GM12878 (cell line): ENCODE data around the gene TPO. TPM values are rescaled to one million over a fixed set of nuclear protein-coding genes. Genes with fewer than 3 reads are reported as not detected.

Experiments used
- ATAC-seq: fragments of 200-7000 bp; cut with Tn5 transposase; 3 replicates; pipeline ENCODE4 v1.9.1; 2020; ENCODE audit warnings: mild to moderate bottlenecking, moderate library complexity
- BruUV-seq: library from RNA; stranded (reverse); fragments of 400-500 nt; replicated peaks from 2 replicates; lab custom pipeline; 2021; lab: Mats Ljungman, UMichigan
- CTCF ChIA-PET: fragments of 300-600 bp; sonication (Branson Sonifier 250); formaldehyde crosslinking; extraction: SDS; loops from one replicate; lab custom pipeline; 2021; ENCODE audit warnings: inconsistent platforms; lab: Yijun Ruan, JAX
- POLR2A ChIA-PET: fragments of 350-600 bp; formaldehyde crosslinking; extraction: SDS; loops from one replicate; lab custom pipeline; 2021; ENCODE audit warnings: inconsistent platforms; lab: Charles Lee
- RAD21 ChIA-PET: fragments of 300-600 bp; sonication (Branson Sonifier 250); formaldehyde crosslinking; loops from one replicate; lab custom pipeline; 2023; ENCODE audit warnings: antibody characterized with exemption; ENCODE audit not compliant: unreplicated experiment; lab: Charles Lee
- SMC1A ChIA-PET: fragments of 300-600 bp; sonication (Branson Sonifier 250); formaldehyde crosslinking; loops from one replicate; lab custom pipeline; 2023; ENCODE audit not compliant: unreplicated experiment, uncharacterized antibody; lab: Charles Lee
- DNase-seq: peaks from one replicate; pipeline ENCODE4 v3.0.0-alpha.2; 2011; ENCODE audit warnings: low read depth, low spot score
- FAIRE-seq: peaks from 3 replicates; lab custom pipeline; 2011; peaks lifted over from hg19 to GRCh38; lab: Jason Lieb, UNC
- H2AFZ ChIP-seq: 2 replicates; pipeline ENCODE4 v1.6.0; 2011; ENCODE audit warnings: low read depth, low read length, control low read depth; ENCODE audit not compliant: control insufficient read depth
- H3K27ac ChIP-seq: 2 replicates; pipeline ENCODE4 v1.5.1; 2011; ENCODE audit warnings: control low read depth; ENCODE audit not compliant: control insufficient read depth, insufficient read depth
- H3K27me3 ChIP-seq, 2 experiments: replicated peaks in 1 of 2; 2 replicates each; pipeline versions ENCODE4 v1.6.0 to v1.6.1; 2011; ENCODE audit warnings: low read length in 1 of 2; ENCODE audit not compliant: control insufficient read depth in 2 of 2, insufficient read depth in 2 of 2
- H3K36me3 ChIP-seq, 2 experiments: 2 replicates each; pipeline ENCODE4 v1.5.1; 2011; ENCODE audit warnings: low read length in 1 of 2; ENCODE audit not compliant: control insufficient read depth in 2 of 2, insufficient read depth in 2 of 2
- H3K4me1 ChIP-seq: 2 replicates; pipeline ENCODE4 v1.6.1; 2011; ENCODE audit warnings: mild to moderate bottlenecking, low read length, moderate library complexity, mixed read lengths; ENCODE audit not compliant: control insufficient read depth, insufficient read depth
- H3K4me2 ChIP-seq: 2 replicates; pipeline ENCODE4 v1.6.0; 2011; ENCODE audit warnings: control low read depth; ENCODE audit not compliant: control insufficient read depth, insufficient read depth
- H3K4me3 ChIP-seq: fragments of 200-600 bp; sonication (generic); 2 replicates; pipeline ENCODE4 v1.5.1; 2016
- H3K79me2 ChIP-seq: 2 replicates; pipeline ENCODE4 v1.6.0; 2011; ENCODE audit warnings: low read length; ENCODE audit not compliant: control insufficient read depth, insufficient read depth
- H3K9ac ChIP-seq: 2 replicates; pipeline ENCODE4 v1.8.0; 2011; ENCODE audit warnings: low read length, control low read depth, mixed read lengths; ENCODE audit not compliant: control insufficient read depth, insufficient read depth
- H3K9me3 ChIP-seq: replicated peaks from 3 replicates; pipeline ENCODE4 v1.5.1; 2011; ENCODE audit warnings: mild to moderate bottlenecking, low read length; ENCODE audit not compliant: control insufficient read depth, insufficient read depth
- H4K20me1 ChIP-seq: 2 replicates; pipeline ENCODE4 v1.6.0; 2011; ENCODE audit not compliant: control insufficient read depth, insufficient read depth
- BACH1 ChIP-seq: fragments of 450-650 bp; IDR thresholded peaks from 2 replicates; pipeline ENCODE4 v1.6.1; 2017; ENCODE audit warnings: mild to moderate bottlenecking, borderline replicate concordance
- EGR1 ChIP-seq, 2 experiments: IDR thresholded peaks; 1 replicate in 1 of 2; 2 replicates in 1 of 2; pipeline ENCODE4 v1.6.1; 2011 to 2012; ENCODE audit warnings: low read depth in 2 of 2, low read length in 2 of 2, borderline replicate concordance in 1 of 2, mild to moderate bottlenecking in 1 of 2, moderate library complexity in 1 of 2
- KLF5 ChIP-seq: fragments of 450-650 bp; IDR thresholded peaks from 2 replicates; pipeline ENCODE4 v1.6.1; 2014; ENCODE audit warnings: mild to moderate bottlenecking; ENCODE audit not compliant: partially characterized antibody
- LARP7 ChIP-seq: fragments of 450-650 bp; IDR thresholded peaks from 2 replicates; pipeline ENCODE4 v1.6.1; 2017; ENCODE audit warnings: mild to moderate bottlenecking
- RBBP5 ChIP-seq: fragments of 200-600 bp; sonication (generic); conservative IDR thresholded peaks from 2 replicates; pipeline ENCODE4 v1.6.1; 2016
- RELA ChIP-seq: fragments of 450-650 bp; IDR thresholded peaks from 2 replicates; pipeline ENCODE4 v1.8.0; 2014; ENCODE audit warnings: borderline replicate concordance; ENCODE audit not compliant: partially characterized antibody
- ZNF24 ChIP-seq: fragments of 450-650 bp; IDR thresholded peaks from 2 replicates; pipeline ENCODE4 v1.6.1; 2017; ENCODE audit warnings: antibody characterized with exemption, mild to moderate bottlenecking
- WGBS: methylation state at CpG from one replicate; pipeline ENCODE4 v1.1.6; 2016; ENCODE audit warnings: low lambda C conversion rate; ENCODE audit not compliant: insufficient replicate concordance, insufficient coverage; ENCODE audit errors: missing lambda C conversion rate; 5-methylcytosine and 5-hydroxymethylcytosine counted together
- in situ Hi-C: fragments of 300-500 bp; cut with MboI; formaldehyde crosslinking; loops from 9 replicates; pipeline ENCODE4 v1.14.3; 2018; ENCODE audit warnings: mixed read lengths
- intact Hi-C: fragments of 100-400 bp; cut with micrococcal nuclease; formaldehyde crosslinking; loops from one replicate; pipeline ENCODE4 v1.14.2; 2022; ENCODE audit not compliant: unreplicated experiment
- polyA plus RNA-seq, 11 experiments: library from polyadenylated mRNA; depleted of rRNA in 4 of 11; unstranded in 6 of 11; stranded (reverse) in 5 of 11; fragments of >200 nt; fragmentation: Nextera tagmentation in 4 of 11; fragmentation: Illumina TruSeq in 1 of 11; extraction: Ambion mirVana in 4 of 11; extraction: Trizol in 1 of 11; gene quantifications; 1 replicate in 1 of 11; 2 replicates in 10 of 11; pipeline versions ENCODE4 v1.2.1 to v1.2.3, GENCODE V29; 2011 to 2016; ENCODE audit warnings: inconsistent platforms in 2 of 11, missing spikeins in 2 of 11, low read depth in 1 of 11
- total RNA-seq, 4 experiments: library from RNA; depleted of rRNA in 3 of 4; stranded (reverse); fragments of >200 nt in 3 of 4; fragmentation: Illumina TruSeq in 1 of 4; extraction: Trizol in 1 of 4; gene quantifications; 2 replicates each; pipeline versions ENCODE4 v1.2.1 to v1.2.3, GENCODE V29; 2013 to 2021
- TF ChIP-seq, protein P1 (sequence below): IDR thresholded peaks from 2 replicates; pipeline ENCODE4 v1.6.1; 2012; ENCODE audit warnings: low read depth, low read length, improper control_type of control experiment

The TPO gene
- total and polyA plus RNA-seq, 10 of the 15 experiments (the other 5 are each of a cell fraction or from before 2014, with no cell fraction given), result 0.07 to 0.11 TPM; not detected in 8

DNA sequence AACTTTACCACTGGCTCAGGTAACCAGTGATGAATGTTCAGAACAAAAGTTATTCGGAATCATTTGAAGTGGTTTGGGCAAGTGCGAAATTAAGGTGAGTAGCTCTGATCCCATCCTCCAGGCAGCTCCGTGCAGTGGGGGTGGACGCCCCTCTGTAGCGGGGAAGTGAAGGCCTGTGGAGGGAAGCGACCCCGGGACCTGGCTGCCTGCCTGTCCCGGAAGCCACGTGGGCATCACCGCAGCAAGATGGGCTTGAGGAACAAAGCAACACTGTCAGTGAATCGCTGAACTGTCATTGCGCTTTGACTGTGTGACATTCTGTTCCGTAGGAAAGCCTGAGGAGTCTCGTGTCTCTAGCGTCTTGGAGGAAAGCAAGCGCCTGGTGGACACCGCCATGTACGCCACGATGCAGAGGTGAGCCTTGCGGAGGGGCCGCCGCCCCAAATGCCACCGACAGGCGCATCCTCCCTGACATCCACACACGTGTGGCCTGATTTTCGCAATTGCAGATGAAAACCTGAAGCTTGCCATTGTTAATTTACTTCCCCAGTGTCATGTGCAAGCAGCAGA is 9.5 kb downstream of the TPO start:
- in situ Hi-C loops (no loop called here), intact Hi-C loops (no loop called here)
- H3K4me1 ChIP-seq, result no peaks in the 10 kb centered on the region
- DNase-seq (no peak), ATAC-seq (no peak), FAIRE-seq (no peak)
- H3K4me2 ChIP-seq, result no peak overlapping the region
- ChIA-PET CTCF (no interaction called here), POLR2A (no interaction called here), RAD21 (no interaction called here), SMC1A (no interaction called here)
- no peak overlapping the region for H2AFZ ChIP-seq
- no peaks in the 10 kb centered on the region for H4K20me1 ChIP-seq
- no TSS peak for BruUV-seq
- H3K36me3 ChIP-seq, result no peaks in the 10 kb centered on the region
- no peak overlapping the region for H3K4me3 ChIP-seq
- 57% methylated on average over 26 of the region's 26 CpGs for WGBS
- H3K27ac ChIP-seq, result no peak overlapping the region
- no peaks in the 10 kb centered on the region for H3K27me3 ChIP-seq
- no peak overlapping the region for H3K9ac ChIP-seq
- no peaks in the 10 kb centered on the region for H3K79me2 ChIP-seq
- TF ChIP-seq ZNF24, result no peak
- no peak for TF ChIP-seq RBBP5
- TF ChIP-seq KLF5, result no peak
- no peak for TF ChIP-seq RELA
- TF ChIP-seq LARP7, result no peak
- TF ChIP-seq, protein P1, sequence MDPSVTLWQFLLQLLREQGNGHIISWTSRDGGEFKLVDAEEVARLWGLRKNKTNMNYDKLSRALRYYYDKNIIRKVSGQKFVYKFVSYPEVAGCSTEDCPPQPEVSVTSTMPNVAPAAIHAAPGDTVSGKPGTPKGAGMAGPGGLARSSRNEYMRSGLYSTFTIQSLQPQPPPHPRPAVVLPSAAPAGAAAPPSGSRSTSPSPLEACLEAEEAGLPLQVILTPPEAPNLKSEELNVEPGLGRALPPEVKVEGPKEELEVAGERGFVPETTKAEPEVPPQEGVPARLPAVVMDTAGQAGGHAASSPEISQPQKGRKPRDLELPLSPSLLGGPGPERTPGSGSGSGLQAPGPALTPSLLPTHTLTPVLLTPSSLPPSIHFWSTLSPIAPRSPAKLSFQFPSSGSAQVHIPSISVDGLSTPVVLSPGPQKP, result no peak
- no peak for TF ChIP-seq EGR1 (IDR thresholded peaks at IDR 0.05; ENCODE audit: borderline replicate concordance in 1 of 2, low read depth in 2 of 2, low read length in 2 of 2)
- no peak for TF ChIP-seq BACH1
- no peaks in the 10 kb centered on the region for H3K9me3 ChIP-seq
